ENCODE results near the gene GAB3. TPM values are rescaled to one million over a fixed set of nuclear protein-coding genes. Genes with fewer than 3 reads are reported as not detected.
"Not testable (repeated sequence)": the region's sequence is repeated elsewhere in the genome, so short reads cannot be mapped to it uniquely, and the experiment has no call there.

Gene GAB3
- total RNA-seq, 1 experiment from 2014 or later: 0.17 TPM

- POLR2A ChIA-PET (ENCODE audit: unreplicated experiment): no interaction called here
- no peaks in the 10 kb centered on the region for H4K20me1 ChIP-seq (ENCODE audit: insufficient read depth)
- no peaks in the 10 kb centered on the region for H3K9me2 ChIP-seq (ENCODE audit: insufficient read depth)
- CTCF ChIA-PET: no interaction called here
- H3K27me3 ChIP-seq (ENCODE audit: insufficient read depth, low read depth): peaks cover 21% of the 10 kb centered on the region; the same call in 1 of the 2 replicates
- no peak overlapping the region for H3K4me2 ChIP-seq
- no peak overlapping the region for H3K27ac ChIP-seq
- intact Hi-C loops (cut with micrococcal nuclease; ENCODE audit: unreplicated experiment): no loop called here
- no peaks in the 10 kb centered on the region for H3K79me2 ChIP-seq (ENCODE audit: low read depth)
- BruUV-seq (replicated peaks): no TSS peak
- no peaks in the 10 kb centered on the region for H3K4me1 ChIP-seq (replicated peaks; ENCODE audit: insufficient read depth)
- DNase-seq: no peak
- no peak overlapping the region for H3K4me3 ChIP-seq
- H2AFZ ChIP-seq: no peak overlapping the region
- H3K36me3 ChIP-seq (ENCODE audit: low read depth): no peaks in the 10 kb centered on the region
- no peaks in the 10 kb centered on the region for H3F3A ChIP-seq (ENCODE audit: insufficient read depth, low read depth)
- TF ChIP-seq, protein P1, sequence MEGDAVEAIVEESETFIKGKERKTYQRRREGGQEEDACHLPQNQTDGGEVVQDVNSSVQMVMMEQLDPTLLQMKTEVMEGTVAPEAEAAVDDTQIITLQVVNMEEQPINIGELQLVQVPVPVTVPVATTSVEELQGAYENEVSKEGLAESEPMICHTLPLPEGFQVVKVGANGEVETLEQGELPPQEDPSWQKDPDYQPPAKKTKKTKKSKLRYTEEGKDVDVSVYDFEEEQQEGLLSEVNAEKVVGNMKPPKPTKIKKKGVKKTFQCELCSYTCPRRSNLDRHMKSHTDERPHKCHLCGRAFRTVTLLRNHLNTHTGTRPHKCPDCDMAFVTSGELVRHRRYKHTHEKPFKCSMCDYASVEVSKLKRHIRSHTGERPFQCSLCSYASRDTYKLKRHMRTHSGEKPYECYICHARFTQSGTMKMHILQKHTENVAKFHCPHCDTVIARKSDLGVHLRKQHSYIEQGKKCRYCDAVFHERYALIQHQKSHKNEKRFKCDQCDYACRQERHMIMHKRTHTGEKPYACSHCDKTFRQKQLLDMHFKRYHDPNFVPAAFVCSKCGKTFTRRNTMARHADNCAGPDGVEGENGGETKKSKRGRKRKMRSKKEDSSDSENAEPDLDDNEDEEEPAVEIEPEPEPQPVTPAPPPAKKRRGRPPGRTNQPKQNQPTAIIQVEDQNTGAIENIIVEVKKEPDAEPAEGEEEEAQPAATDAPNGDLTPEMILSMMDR (conservative IDR thresholded peaks at IDR 0.05): no peak
- no peak for TF ChIP-seq EZH2 (IDR thresholded peaks at IDR 0.05; ENCODE audit: low read depth)
- H3K9me3 ChIP-seq (ENCODE audit: insufficient read depth, low read depth): no peaks in the 10 kb centered on the region
These were observed 100.7 kb downstream of the GAB3 start for GRCh38 chrX:154650221-154650510.

GRCh38 chrX:154649503-154650220 lies 101.2 kb downstream of the GAB3 start:
- Histone ChIP-seq H4K20me1 (ENCODE audit: insufficient read depth) (no peaks in the 10 kb centered on the region), H2AFZ (no peak overlapping the region), H3K27me3 (ENCODE audit: insufficient read depth, low read depth) (peaks cover 17% of the 10 kb centered on the region; the same call in 1 of the 2 replicates), H3K9me3 (ENCODE audit: insufficient read depth, low read depth) (no peaks in the 10 kb centered on the region), H3K36me3 (ENCODE audit: low read depth) (no peaks in the 10 kb centered on the region), H3K4me1 (replicated peaks; ENCODE audit: insufficient read depth) (no peaks in the 10 kb centered on the region), H3K9me2 (ENCODE audit: insufficient read depth) (no peaks in the 10 kb centered on the region), H3K4me3 (no peak overlapping the region), H3K27ac (no peak overlapping the region), H3F3A (ENCODE audit: insufficient read depth, low read depth) (no peaks in the 10 kb centered on the region), H3K4me2 (no peak overlapping the region), H3K79me2 (ENCODE audit: low read depth) (no peaks in the 10 kb centered on the region)
- CTCF ChIA-PET: no interaction called here
- no TSS peak for BruUV-seq (replicated peaks)
- no peak for DNase-seq
- POLR2A ChIA-PET (ENCODE audit: unreplicated experiment): interaction anchor here (0.6 kb wide), 1 partner anchor 159 kb away, joined by 4 read pairs; no protein-coding TSS in a partner anchor
- no peak for TF ChIP-seq EZH2 (IDR thresholded peaks at IDR 0.05; ENCODE audit: low read depth)
- TF ChIP-seq, protein P1 (conservative IDR thresholded peaks at IDR 0.05): no peak
- intact Hi-C loops (cut with micrococcal nuclease; ENCODE audit: unreplicated experiment): no loop called here

DNA sequence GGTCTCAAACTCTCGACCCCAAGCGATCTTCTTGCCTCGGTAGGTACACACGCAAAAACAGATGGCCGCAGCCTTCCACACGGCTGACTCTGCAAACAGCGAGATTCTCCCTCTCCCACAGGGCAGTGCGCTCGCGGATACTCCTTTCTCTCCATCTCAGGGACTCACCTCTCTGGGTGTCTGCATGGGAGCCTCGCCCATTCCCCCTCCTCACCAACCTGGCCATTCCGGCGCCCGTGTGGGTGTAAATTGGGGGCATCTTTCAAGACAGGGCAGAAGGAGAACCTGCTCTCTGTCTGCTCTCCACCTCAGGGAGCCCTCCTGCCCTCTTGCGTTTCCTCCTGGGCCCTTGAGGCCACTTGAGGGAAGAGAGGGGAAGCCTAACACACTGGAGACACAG lies 101.9 kb downstream of the GAB3 start:
- intact Hi-C loops (cut with micrococcal nuclease; ENCODE audit: unreplicated experiment): no loop called here
- BruUV-seq (replicated peaks): no TSS peak
- no peaks in the 10 kb centered on the region for H3K9me3 ChIP-seq (ENCODE audit: insufficient read depth, low read depth)
- CTCF ChIA-PET: no interaction called here
- no peaks in the 10 kb centered on the region for H3F3A ChIP-seq (ENCODE audit: insufficient read depth, low read depth)
- H3K4me1 ChIP-seq (replicated peaks; ENCODE audit: insufficient read depth): no peaks in the 10 kb centered on the region
- H2AFZ ChIP-seq: no peak overlapping the region
- H3K27ac ChIP-seq: no peak overlapping the region
- POLR2A ChIA-PET (ENCODE audit: unreplicated experiment): interaction anchor here (0.6 kb wide), 1 partner anchor 158 kb away, joined by 4 read pairs; no protein-coding TSS in a partner anchor
- H3K79me2 ChIP-seq (ENCODE audit: low read depth): no peaks in the 10 kb centered on the region
- no peaks in the 10 kb centered on the region for H3K9me2 ChIP-seq (ENCODE audit: insufficient read depth)
- H3K36me3 ChIP-seq (ENCODE audit: low read depth): no peaks in the 10 kb centered on the region
- TF ChIP-seq, protein P1 (conservative IDR thresholded peaks at IDR 0.05): no peak
- no peak for TF ChIP-seq EZH2 (IDR thresholded peaks at IDR 0.05; ENCODE audit: low read depth)
- H4K20me1 ChIP-seq (ENCODE audit: insufficient read depth): no peaks in the 10 kb centered on the region
- H3K4me3 ChIP-seq: no peak overlapping the region
- H3K4me2 ChIP-seq: no peak overlapping the region
- H3K27me3 ChIP-seq (ENCODE audit: insufficient read depth, low read depth): peaks cover 17% of the 10 kb centered on the region; the same call in 1 of the 2 replicates
- DNase-seq: no peak

GRCh38 chrX:154645745-154646378 lies 105.0 kb downstream of the GAB3 start:
- H3K27ac ChIP-seq; CTCF ChIA-PET; POLR2A ChIA-PET (ENCODE audit: unreplicated experiment); H3K9me3 ChIP-seq (ENCODE audit: insufficient read depth, low read depth); BruUV-seq (replicated peaks); H3K36me3 ChIP-seq (ENCODE audit: low read depth); H3K4me3 ChIP-seq; H3K4me1 ChIP-seq (replicated peaks; ENCODE audit: insufficient read depth); H2AFZ ChIP-seq; intact Hi-C loops (cut with micrococcal nuclease; ENCODE audit: unreplicated experiment); H3K9me2 ChIP-seq (ENCODE audit: insufficient read depth); H4K20me1 ChIP-seq (ENCODE audit: insufficient read depth); H3K79me2 ChIP-seq (ENCODE audit: low read depth); DNase-seq; H3K4me2 ChIP-seq; H3F3A ChIP-seq (ENCODE audit: insufficient read depth, low read depth): not testable (repeated sequence)
- H3K27me3 ChIP-seq (ENCODE audit: insufficient read depth, low read depth): peaks cover 13% of the 10 kb centered on the region; the same call in 1 of the 2 replicates

GRCh38 chrX:154643708-154644107 lies 107.2 kb downstream of the GAB3 start:
- CTCF ChIA-PET; BruUV-seq (replicated peaks); H3K4me3 ChIP-seq; H3K27me3 ChIP-seq (ENCODE audit: insufficient read depth, low read depth); H2AFZ ChIP-seq; H3K79me2 ChIP-seq (ENCODE audit: low read depth); DNase-seq; H3K4me1 ChIP-seq (replicated peaks; ENCODE audit: insufficient read depth); intact Hi-C loops (cut with micrococcal nuclease; ENCODE audit: unreplicated experiment); H3K9me3 ChIP-seq (ENCODE audit: insufficient read depth, low read depth); H3K9me2 ChIP-seq (ENCODE audit: insufficient read depth); H3K4me2 ChIP-seq; H3K27ac ChIP-seq; H4K20me1 ChIP-seq (ENCODE audit: insufficient read depth); H3F3A ChIP-seq (ENCODE audit: insufficient read depth, low read depth); POLR2A ChIA-PET (ENCODE audit: unreplicated experiment); H3K36me3 ChIP-seq (ENCODE audit: low read depth): not testable (repeated sequence)

Measured in PC-9 (cell line).